SJSA1 (cell line): ENCODE measurements around the gene ST8SIA5. TPM values are rescaled to one million over a fixed set of nuclear protein-coding genes. Genes with fewer than 3 reads are reported as not detected.
"Not testable (repeated sequence)": the region's sequence is repeated elsewhere in the genome, so short reads cannot be mapped to it uniquely, and the experiment has no call there.

Experiments used
- DNase-seq, 2 experiments: peaks; one replicate each; pipeline ENCODE4 v3.0.0-alpha.2; 2015 to 2020; ENCODE audit warnings: low spot score in 2 of 2, low read depth in 1 of 2
- H3K27ac ChIP-seq: fragments of 250-450 bp; sonication (Bioruptor Pico); 2 replicates; pipeline ENCODE4 v1.5.1; 2020; ENCODE audit warnings: mild to moderate bottlenecking, moderate library complexity
- H3K27me3 ChIP-seq: fragments of 250-450 bp; sonication (Bioruptor Pico); replicated peaks from 2 replicates; pipeline ENCODE4 v1.5.1; 2020; ENCODE audit warnings: mild to moderate bottlenecking, moderate library complexity
- H3K36me3 ChIP-seq: fragments of 250-450 bp; sonication (Bioruptor Pico); 2 replicates; pipeline ENCODE4 v1.5.1; 2020; ENCODE audit warnings: mild to moderate bottlenecking
- H3K4me1 ChIP-seq: fragments of 250-450 bp; sonication (Bioruptor Pico); replicated peaks from 2 replicates; pipeline ENCODE4 v1.6.1; 2021; ENCODE audit warnings: mild to moderate bottlenecking
- H3K4me3 ChIP-seq: fragments of 250-450 bp; sonication (Bioruptor Pico); 2 replicates; pipeline ENCODE4 v1.5.1; 2020; ENCODE audit warnings: mild to moderate bottlenecking
- H3K9me3 ChIP-seq: fragments of 250-450 bp; sonication (Bioruptor Pico); replicated peaks from 2 replicates; pipeline ENCODE4 v1.5.1; 2020; ENCODE audit warnings: mild to moderate bottlenecking
- total RNA-seq: library from RNA; depleted of rRNA; stranded (reverse); fragments of >200 nt; shearing (Covaris generic); gene quantifications from 2 replicates; pipeline ENCODE4 v1.2.3, GENCODE V29; 2014; rRNA removed

Gene ST8SIA5, protein sequence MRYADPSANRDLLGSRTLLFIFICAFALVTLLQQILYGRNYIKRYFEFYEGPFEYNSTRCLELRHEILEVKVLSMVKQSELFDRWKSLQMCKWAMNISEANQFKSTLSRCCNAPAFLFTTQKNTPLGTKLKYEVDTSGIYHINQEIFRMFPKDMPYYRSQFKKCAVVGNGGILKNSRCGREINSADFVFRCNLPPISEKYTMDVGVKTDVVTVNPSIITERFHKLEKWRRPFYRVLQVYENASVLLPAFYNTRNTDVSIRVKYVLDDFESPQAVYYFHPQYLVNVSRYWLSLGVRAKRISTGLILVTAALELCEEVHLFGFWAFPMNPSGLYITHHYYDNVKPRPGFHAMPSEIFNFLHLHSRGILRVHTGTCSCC
- under 0.01 TPM in 1 of 2 replicates, not detected in the other for total RNA-seq

DNA sequence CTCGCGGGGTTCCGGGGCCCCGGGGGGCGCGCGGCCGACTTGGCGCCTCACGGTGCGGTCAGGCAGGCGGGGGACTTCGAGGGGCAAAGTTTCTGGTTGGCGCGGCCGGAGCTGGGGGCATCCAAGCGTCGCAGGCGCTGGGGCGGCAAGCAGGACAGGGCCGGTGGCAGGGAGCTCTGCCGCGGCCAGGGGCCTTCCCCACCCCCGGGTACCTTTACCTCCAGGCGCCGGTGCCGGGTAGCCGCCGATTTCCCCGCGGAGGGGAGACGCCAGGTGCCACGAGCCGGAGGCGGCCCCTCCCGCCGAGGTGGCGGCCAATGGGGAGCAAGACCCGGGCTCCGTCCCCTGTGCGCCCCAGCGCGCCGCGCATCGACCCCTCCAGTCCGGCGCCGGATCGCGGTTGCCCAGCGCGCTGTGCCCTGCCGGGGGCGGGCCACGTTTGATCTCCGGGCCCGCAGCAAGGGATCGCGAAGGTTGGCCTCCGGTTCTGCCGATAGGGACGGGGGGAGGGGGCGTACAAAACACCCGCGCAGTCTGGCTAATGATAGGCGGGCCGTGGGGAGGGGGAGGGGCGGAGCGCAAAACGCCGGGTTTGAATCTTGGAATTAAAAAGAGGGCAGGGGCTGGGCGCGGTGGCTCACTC lies at the start of gene ST8SIA5:
Gene ST8SIA5 (minus strand): TSS at position 495 of the 643 bp plus-strand sequence. CDS start 545 bp downstream, outside the sequence.
- peaks cover 11% of the 10 kb centered on the region for H3K4me1 ChIP-seq
- H3K4me3 ChIP-seq = peak within 1 kb of the TSS; percentile 21
- no peaks in the 10 kb centered on the region for H3K36me3 ChIP-seq
- no peak for DNase-seq
- no peaks in the 10 kb centered on the region for H3K9me3 ChIP-seq
- no peak within 1 kb of the TSS for H3K27ac ChIP-seq
- H3K27me3 ChIP-seq = peaks cover 55% of the 10 kb centered on the region

DNA sequence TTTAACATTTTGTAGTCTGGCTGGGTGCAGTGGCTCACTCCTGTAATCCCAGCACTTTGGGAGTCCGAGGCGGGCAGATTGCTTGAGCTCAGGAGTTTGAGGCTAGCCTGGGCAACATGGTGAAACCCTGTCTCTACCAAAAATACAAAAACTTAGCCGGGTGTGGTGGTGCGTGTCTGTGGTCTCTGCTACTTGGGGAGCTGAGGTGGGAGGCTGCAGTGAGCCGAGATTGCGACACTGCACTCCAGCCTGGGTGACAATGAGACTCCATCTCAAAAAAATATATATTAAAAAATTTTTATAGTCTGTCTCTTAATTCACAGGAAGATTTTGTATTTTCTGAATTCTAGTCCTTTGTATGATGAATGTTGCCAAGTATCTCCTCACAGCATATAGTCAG lies 39.1 kb upstream of the ST8SIA5 start:
- not testable (repeated sequence) for H3K9me3 ChIP-seq, H3K4me3 ChIP-seq, DNase-seq, H3K36me3 ChIP-seq, H3K4me1 ChIP-seq, H3K27me3 ChIP-seq, H3K27ac ChIP-seq

DNA sequence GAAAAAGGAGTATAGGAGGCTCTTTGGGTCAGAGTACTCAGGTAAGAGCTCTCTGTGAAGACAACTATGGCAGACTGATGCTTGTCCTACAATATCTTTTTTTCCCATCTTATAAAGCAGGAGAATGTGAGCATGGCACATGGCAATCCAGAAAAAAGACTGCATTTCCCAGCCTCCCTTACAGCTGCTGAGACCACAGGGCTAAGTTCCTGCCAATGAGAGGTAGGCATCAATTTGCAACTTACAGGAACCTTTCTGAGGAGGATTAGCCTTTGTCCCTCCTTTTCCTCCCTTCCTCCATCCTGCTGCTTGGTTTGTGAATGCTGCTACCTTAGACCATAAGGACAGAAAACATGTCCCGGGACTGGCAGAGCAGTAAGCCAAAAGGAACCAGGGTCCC lies 37.8 kb upstream of the ST8SIA5 start:
- H3K4me1 ChIP-seq = no peaks in the 10 kb centered on the region

DNA sequence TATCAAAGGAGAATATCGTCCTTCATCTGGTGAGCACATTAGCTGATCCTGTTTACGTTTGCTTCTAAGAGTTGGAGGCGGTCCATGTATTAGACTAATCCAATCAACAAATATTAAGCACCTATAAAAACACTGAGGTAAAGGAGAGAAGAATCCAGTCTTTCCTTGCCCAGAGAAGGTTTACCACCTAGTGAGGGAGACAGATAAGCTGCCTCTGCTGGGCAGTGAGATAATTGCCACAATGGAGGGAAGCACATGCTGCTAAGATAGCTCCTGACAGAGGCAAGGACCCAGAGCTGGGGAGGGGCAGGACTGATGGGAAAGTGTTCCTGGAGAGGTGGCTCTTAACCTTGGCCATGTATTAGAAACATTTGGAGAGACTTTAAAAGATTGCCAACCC lies 36.7 kb upstream of the ST8SIA5 start:
- H3K4me3 ChIP-seq = no peak overlapping the region
- H3K4me1 ChIP-seq = no peaks in the 10 kb centered on the region
- no peak for DNase-seq
- no peaks in the 10 kb centered on the region for H3K9me3 ChIP-seq
- H3K36me3 ChIP-seq = no peaks in the 10 kb centered on the region
- no peak overlapping the region for H3K27ac ChIP-seq
- H3K27me3 ChIP-seq = no peaks in the 10 kb centered on the region

More for the DNA sequence above, 37.8 kb upstream of the ST8SIA5 start:
- DNase-seq = no peak
- Histone ChIP-seq H3K36me3 (no peaks in the 10 kb centered on the region), H3K4me3 (no peak overlapping the region), H3K9me3 (no peaks in the 10 kb centered on the region), H3K27ac (no peak overlapping the region), H3K27me3 (no peaks in the 10 kb centered on the region)

DNA sequence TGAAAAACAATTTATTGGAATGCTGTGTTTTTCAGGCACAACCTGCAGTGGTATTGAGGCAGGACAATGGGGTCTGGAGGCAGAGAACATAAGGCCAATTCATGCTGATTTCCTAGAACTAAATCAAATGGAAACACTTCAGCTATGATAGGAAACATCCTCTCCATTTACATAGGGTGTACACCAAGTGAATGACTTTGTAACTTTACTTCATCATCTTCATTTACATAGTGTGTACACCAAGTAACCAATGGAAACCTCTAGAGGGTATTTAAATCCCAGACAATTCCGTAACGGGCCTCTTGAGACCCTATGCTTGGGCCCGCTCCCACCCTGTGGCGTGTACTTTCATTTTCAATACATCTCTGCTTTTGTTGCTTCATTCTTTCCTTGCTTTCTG lies 32.2 kb upstream of the ST8SIA5 start:
- no peaks in the 10 kb centered on the region for H3K27me3 ChIP-seq
- no peaks in the 10 kb centered on the region for H3K9me3 ChIP-seq
- no peaks in the 10 kb centered on the region for H3K36me3 ChIP-seq
- DNase-seq = no peak
- no peak overlapping the region for H3K27ac ChIP-seq
- H3K4me3 ChIP-seq = no peak overlapping the region
- H3K4me1 ChIP-seq = no peaks in the 10 kb centered on the region

DNA sequence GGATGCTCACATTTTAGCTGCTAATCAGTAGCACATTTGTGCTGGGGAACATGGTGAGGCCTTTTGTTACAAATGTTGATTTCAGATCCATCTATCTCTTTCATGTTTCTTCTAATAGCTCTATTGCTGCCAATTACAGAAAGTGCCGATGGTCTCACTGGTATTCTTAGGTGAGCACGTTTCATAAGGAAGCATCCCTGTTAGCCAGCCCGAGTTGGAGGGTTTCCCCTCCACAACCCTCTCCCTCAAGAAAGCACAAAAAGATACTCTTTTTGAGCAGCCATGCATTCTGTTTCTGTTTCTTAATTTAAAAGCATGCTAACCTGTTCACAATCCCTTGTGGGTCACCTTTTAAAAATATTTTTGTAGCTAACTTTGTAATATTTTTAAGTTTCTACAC lies 30.8 kb upstream of the ST8SIA5 start:
- DNase-seq = no peak
- no peaks in the 10 kb centered on the region for H3K36me3 ChIP-seq
- H3K27ac ChIP-seq = no peak overlapping the region
- H3K9me3 ChIP-seq = no peaks in the 10 kb centered on the region
- H3K4me3 ChIP-seq = no peak overlapping the region
- no peaks in the 10 kb centered on the region for H3K4me1 ChIP-seq
- H3K27me3 ChIP-seq = no peaks in the 10 kb centered on the region

DNA sequence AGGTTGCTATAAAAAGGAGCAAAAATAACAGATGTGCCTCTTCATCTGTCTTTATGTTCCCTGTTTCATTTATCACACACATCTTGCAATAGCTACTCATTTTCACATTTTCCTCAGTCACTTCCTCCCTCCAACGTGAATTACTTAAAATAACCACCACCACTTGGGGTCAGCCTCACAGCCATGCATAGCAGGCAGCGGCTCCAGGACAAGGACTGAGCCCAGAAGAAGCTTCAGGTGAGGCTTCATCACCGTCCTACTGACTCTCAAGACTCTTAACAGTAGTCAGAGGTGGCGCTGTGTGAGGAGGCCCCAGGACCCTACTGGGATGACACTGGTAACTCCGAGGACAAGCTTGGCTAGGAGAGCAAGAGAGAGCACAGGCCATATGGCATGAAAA lies 15.5 kb upstream of the ST8SIA5 start:
- no peaks in the 10 kb centered on the region for H3K4me1 ChIP-seq
- DNase-seq = no peak
- H3K27me3 ChIP-seq = no peaks in the 10 kb centered on the region; the same call in 1 of the 2 replicates

DNA sequence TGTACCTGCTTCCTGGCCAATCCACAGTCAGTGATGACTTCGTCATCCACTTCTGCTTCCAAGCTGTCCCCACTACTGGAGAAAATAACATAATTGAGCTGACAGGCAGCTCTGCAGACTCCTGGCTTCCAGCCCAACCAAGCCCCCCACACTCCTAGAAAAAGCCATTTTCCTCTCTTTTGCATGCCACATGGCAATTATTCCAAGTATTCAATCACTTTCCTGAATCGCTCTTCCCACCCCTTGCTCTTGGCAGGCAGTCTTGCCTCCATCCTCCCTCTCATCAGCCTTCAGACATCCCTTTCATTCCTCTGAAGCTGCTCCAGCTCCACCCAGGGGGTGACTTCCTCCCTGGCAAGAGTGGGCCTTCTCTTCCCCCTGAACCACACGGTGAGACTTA lies 14.3 kb upstream of the ST8SIA5 start:
- no peaks in the 10 kb centered on the region for H3K36me3 ChIP-seq
- H3K9me3 ChIP-seq = no peaks in the 10 kb centered on the region
- H3K27ac ChIP-seq = no peak overlapping the region
- no peaks in the 10 kb centered on the region; the same call in 1 of the 2 replicates for H3K27me3 ChIP-seq
- H3K4me3 ChIP-seq = no peak overlapping the region
- H3K4me1 ChIP-seq = no peaks in the 10 kb centered on the region
- DNase-seq = no peak

More for the DNA sequence above, 15.5 kb upstream of the ST8SIA5 start:
- no peaks in the 10 kb centered on the region for H3K36me3 ChIP-seq
- no peak overlapping the region for H3K4me3 ChIP-seq
- no peaks in the 10 kb centered on the region for H3K9me3 ChIP-seq
- no peak overlapping the region for H3K27ac ChIP-seq

DNA sequence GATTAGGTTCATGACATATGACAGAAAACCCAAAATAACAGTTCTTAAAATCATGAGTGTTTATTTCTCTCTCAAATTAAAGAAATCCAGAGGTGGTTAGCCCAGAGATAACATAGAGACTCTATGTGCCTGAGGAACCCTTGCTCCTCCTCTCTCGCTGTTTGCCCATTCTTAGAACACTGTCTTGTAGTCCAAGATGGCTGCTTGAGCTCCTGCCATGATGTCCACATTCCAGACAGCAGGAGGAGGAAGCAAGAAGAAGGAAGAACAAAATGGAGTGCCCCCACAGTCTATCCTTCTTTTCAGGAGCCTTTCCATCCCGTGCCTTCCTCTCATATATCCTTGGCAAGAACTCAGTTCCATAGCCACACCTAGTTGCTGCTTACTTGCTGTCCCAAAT lies 13.9 kb upstream of the ST8SIA5 start:
- no peaks in the 10 kb centered on the region for H3K4me1 ChIP-seq
- no peak overlapping the region for H3K4me3 ChIP-seq
- no peak overlapping the region for H3K27ac ChIP-seq
- no peaks in the 10 kb centered on the region for H3K36me3 ChIP-seq
- H3K9me3 ChIP-seq = no peaks in the 10 kb centered on the region
- no peaks in the 10 kb centered on the region; the same call in 1 of the 2 replicates for H3K27me3 ChIP-seq
- DNase-seq = no peak

DNA sequence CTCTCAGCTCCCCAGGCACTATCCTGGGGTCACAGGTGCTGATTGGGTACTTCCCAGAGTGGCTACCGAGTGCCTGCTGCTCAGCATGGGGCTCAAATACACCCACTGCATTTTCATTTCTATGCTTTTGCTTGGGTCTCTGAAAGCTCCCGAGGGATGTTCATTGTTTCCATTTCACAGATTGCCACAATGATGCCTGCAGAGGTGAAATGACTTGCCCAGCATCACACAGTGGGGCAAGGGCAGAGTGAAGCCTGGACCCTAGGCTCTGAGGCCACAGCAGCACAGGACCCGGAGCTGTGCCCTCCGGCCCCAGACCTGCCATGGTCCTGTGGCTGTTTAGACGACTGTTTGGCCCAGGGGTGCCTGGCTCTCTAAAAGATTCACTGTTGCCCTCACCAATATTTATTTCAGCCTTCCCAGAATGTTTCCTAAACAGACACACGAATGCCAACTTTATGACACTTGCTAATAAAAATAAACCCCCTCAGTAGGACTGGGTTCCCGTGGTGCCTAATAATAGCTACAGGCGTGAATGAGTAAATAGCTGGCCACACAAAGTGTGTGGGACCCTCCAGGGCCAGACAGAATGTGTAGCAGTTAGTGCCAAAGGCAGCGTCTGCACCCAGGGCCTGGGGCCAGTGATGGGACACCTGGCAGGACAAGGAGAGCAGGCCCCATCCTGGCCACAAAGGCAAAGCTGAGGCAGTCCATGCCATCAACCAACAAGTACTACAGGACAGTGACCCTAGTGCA lies 11.5 kb upstream of the ST8SIA5 start:
- no peak for DNase-seq
- H3K9me3 ChIP-seq = no peaks in the 10 kb centered on the region
- H3K27ac ChIP-seq = no peak overlapping the region
- H3K4me1 ChIP-seq = no peaks in the 10 kb centered on the region
- peaks cover 5% of the 10 kb centered on the region; the same call in 1 of the 2 replicates for H3K27me3 ChIP-seq
- H3K36me3 ChIP-seq = no peaks in the 10 kb centered on the region
- no peak overlapping the region for H3K4me3 ChIP-seq

DNA sequence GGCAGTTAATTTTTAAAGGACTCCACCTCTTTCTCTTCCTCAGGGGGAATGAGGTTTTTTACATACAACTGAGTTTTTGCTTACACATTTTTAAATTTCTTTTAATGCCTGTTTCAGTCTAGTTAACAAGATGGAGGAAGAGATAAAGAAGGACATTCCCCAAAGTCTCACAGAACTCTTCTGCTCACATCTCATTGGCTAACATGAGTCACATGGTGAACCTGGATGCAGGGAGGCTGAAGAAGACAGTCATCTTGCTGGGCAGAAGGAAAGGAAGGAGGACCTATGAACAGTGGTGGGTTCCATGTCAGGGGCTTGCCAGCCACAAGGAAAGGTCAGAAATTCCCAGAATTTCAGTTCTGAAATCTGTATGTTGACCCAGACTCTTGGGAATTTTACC lies 10.4 kb upstream of the ST8SIA5 start:
- H3K4me3 ChIP-seq = no peak overlapping the region
- H3K36me3 ChIP-seq = no peaks in the 10 kb centered on the region
- peaks cover 5% of the 10 kb centered on the region; the same call in 1 of the 2 replicates for H3K27me3 ChIP-seq
- DNase-seq = no peak
- H3K27ac ChIP-seq = no peak overlapping the region
- H3K4me1 ChIP-seq = no peaks in the 10 kb centered on the region
- H3K9me3 ChIP-seq = no peaks in the 10 kb centered on the region

DNA sequence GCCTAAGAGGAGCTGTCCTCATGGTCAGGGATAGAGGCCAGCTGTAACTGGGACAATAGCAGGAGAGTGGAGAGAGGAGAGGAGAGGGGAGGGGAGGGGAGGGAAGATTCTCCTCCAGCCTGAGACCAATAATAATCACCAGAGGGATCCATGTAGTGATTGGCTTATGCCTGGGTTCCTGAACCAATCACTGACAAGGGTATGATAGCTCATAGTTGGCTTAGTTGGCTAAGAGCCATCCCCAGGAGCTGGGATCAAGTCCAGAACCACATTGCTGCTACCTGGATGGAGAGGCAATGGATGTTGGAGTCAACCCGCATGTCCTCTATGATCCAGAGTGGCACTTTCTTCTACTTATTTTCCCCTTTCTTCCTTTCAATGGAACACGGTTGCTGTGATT lies 7.7 kb upstream of the ST8SIA5 start:
- no peak overlapping the region for H3K4me3 ChIP-seq
- no peak overlapping the region for H3K27ac ChIP-seq
- no peaks in the 10 kb centered on the region for H3K36me3 ChIP-seq
- no peak for DNase-seq
- H3K9me3 ChIP-seq = no peaks in the 10 kb centered on the region
- no peaks in the 10 kb centered on the region for H3K4me1 ChIP-seq
- H3K27me3 ChIP-seq = peaks cover 16% of the 10 kb centered on the region

DNA sequence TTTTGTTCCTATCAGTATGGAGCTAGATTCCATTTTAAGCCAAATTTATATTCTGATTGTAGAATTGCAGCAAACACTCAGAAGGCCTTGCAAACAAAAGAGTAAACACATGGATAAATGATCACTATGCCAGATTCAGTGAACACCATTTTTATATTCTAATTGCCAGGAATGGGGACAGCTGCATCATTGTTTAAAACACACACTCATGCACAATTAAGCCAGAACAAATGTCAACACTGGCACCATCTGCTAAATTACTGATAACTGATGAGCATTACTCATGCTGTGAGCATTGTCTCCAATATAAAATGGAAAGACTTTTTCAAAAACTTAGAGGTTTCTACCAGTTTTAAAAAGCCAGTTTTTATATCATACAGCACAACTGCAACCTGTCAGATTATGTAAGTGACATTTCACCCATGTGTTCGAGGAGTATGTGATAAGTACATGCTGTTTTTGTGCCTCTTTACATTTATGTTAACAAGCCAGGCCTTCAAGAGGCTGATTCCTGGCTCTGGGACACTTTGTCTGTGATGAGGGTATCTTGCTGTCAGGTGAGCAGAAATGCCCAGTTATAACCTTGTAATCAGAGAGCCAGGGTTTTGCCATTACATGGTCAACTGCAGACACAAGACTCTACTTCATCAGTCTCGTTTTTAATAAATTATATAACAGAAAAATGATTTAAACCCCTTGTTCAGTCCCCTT lies 4.4 kb upstream of the ST8SIA5 start:
- no peak overlapping the region for H3K27ac ChIP-seq
- H3K4me1 ChIP-seq = peaks cover 11% of the 10 kb centered on the region
- no peaks in the 10 kb centered on the region for H3K36me3 ChIP-seq
- H3K9me3 ChIP-seq = no peaks in the 10 kb centered on the region
- no peak for DNase-seq
- H3K27me3 ChIP-seq = peaks cover 45% of the 10 kb centered on the region
- H3K4me3 ChIP-seq = no peak overlapping the region
